GM12865 (cell line): ENCODE data around the gene TMTC2.

ENCODE experiments used
- DNase-seq: peaks from one replicate; pipeline ENCODE4 v3.0.0; 2010; ENCODE audit warnings: low read depth
- H3K4me3 ChIP-seq: 2 replicates; pipeline ENCODE4 v1.5.1; 2011; ENCODE audit warnings: mild to moderate bottlenecking, low read depth, low read length, control low read depth
- TF ChIP-seq, protein P1 (sequence below): IDR thresholded peaks from 2 replicates; pipeline ENCODE4 v1.5.1; 2011; ENCODE audit warnings: low read length, control low read depth, low read depth, inconsistent platforms; ENCODE audit not compliant: insufficient read depth; ENCODE audit errors: missing control alignments

TMTC2 gene

DNA sequence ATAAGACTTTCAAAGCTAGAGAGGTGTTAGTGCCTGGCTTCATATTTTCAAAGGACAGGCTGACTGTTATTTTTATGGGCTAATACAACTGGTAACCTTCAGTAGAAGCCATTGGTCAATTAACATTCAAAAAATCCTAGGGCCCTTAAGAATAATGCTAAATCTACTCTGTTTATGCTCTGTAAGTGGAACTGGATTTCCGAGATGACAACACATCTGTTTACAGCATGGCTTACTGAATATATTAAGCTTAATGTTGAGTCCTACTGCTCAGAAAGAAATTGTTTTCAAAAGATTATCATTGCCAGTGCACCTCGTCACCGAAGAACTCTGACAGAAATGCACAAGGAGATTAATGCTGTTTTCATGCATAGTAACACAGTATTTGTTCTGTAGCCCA, 239.9 kb downstream of the TMTC2 start:
- TF ChIP-seq, protein P1, sequence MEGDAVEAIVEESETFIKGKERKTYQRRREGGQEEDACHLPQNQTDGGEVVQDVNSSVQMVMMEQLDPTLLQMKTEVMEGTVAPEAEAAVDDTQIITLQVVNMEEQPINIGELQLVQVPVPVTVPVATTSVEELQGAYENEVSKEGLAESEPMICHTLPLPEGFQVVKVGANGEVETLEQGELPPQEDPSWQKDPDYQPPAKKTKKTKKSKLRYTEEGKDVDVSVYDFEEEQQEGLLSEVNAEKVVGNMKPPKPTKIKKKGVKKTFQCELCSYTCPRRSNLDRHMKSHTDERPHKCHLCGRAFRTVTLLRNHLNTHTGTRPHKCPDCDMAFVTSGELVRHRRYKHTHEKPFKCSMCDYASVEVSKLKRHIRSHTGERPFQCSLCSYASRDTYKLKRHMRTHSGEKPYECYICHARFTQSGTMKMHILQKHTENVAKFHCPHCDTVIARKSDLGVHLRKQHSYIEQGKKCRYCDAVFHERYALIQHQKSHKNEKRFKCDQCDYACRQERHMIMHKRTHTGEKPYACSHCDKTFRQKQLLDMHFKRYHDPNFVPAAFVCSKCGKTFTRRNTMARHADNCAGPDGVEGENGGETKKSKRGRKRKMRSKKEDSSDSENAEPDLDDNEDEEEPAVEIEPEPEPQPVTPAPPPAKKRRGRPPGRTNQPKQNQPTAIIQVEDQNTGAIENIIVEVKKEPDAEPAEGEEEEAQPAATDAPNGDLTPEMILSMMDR, result no peak
- H3K4me3 ChIP-seq, result no peak overlapping the region
- no peak for DNase-seq

DNA sequence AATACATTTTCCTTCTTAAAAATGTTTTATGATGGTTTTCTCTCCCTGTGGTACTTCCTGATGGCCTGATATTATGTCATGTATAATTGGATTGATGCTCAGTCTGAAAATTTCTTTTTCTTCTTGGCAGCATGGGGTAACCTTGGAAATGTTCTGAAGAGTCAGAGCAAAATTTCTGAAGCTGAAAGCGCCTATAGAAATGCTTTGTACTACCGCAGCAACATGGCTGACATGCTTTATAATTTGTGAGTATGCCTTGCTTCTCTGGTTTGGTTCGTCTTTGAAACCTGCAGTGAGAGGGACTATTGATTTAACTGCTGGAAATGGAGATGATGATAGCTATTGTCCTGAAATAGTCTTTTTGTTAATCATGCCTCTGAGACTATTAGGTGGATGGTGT, 243.6 kb downstream of the TMTC2 start:
- no peak for DNase-seq
- no peak overlapping the region for H3K4me3 ChIP-seq

DNA sequence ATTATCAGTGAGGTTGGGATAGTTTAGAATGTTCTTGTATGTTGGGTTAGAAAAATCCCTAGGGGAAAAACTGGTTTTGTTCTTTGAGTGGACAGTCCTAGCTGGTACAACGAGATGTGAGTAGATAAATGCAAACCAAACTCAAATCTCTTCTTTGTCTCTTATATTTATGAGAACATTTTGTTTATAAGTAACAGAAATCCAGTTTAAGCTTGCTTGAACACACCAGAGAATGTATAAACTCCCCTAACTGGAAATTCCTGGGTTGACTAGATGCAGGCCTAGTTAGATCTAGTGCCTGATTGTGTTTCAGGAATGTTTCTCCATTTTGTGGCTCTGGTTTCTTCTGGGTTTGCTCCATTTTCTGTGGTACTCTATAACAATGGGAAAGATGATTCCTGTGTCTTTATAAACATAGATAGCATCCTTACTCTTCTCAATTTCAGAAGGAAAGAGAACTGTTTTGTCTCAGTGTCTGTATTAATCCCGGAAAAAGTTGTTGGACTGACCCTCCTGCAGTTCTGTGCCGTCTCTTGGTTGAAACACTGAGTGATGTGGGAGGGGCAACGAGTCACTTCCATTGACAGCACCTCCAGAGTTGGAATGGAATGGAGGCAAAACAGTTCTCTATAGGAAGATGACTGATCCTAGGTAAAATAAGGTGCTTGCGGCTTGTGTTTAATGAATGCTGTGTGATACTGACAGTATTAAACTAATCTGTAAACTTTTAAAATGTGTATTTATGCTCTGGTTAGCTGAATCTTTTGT, 244.8 kb downstream of the TMTC2 start:
- H3K4me3 ChIP-seq, result no peak overlapping the region
- no peak for DNase-seq
- TF ChIP-seq, protein P1, result no peak

More for the DNA sequence above, 243.6 kb downstream of the TMTC2 start:
- TF ChIP-seq, protein P1, result no peak

DNA sequence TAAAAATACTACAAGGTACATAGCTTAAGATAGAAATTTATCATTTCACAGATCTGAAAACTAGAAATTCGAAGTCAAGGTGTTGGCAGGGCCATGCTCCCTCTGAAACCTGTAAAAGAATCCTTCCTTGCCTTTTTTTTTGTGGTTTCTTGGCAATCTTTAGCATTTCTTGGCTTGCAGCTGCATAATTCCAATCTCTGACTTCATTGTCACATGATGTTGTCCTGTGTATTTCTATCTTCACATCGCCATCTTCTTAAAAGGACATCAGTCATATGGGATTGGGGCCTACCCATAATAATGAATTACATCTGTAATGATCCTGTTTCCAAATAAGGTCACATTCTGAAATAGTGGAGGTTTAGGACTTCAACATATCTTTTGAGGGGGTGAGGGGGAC, 250.4 kb downstream of the TMTC2 start:
- TF ChIP-seq, protein P1, result no peak
- H3K4me3 ChIP-seq, result no peak overlapping the region
- no peak for DNase-seq

DNA sequence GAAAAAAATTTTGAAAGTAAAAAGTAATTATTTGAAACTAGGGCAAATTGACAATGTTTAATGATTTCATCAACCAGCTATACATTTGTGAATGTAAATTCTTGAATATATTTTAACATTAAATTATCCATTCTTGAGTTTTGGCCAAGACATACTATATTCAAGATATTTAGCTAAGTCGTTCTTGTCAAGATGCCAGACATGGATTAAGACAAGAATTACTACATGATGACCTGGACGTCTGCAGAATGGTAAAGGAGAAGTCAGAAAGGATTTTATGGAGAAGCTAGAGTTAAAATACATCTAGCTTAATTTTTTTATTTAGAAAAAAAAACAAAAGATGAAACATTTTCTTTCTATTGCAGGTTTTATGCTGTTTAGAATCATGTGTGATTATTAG, 255.8 kb downstream of the TMTC2 start:
- no peak for DNase-seq
- H3K4me3 ChIP-seq, result no peak overlapping the region
- TF ChIP-seq, protein P1, result no peak

DNA sequence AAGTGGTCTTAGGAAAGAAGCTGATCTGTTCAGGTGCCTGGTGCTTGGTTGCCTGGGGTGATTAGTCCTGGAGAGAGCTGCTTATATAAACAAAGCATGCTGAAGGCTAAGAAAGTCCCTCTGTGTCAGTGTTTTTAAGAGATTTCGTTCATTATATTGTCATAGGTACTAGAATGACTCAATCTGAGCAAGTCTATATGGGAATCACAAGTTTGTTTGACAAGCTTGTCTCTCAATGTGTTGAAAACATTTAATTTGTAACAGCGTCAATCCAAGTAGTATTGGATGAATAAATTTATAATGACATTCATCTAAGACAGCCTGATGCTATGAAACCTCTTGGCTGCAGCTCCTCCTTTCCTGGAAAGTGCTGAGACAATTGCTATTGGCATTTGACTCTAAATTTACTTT, 256.3 kb downstream of the TMTC2 start:
- no peak overlapping the region for H3K4me3 ChIP-seq
- TF ChIP-seq, protein P1, result no peak
- peak; percentile 26 for DNase-seq

DNA sequence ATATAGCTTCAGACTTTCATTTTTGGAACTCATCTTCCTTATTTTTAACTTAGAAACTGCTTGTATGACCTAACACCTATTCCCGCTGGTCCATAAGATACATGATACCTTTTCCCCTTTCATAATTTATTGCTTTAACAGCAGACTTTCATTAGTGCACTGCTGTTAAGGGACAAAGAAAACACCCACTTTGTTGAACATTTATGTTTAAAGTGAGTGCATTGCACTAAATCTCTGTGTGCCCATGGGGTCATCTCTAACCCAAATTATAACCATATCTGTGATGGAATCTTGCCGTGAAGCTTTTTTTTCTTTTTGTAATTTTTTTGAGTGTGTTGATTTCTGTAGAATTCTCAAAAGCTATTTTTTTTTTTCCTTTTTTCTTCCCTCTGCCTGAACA, 261.8 kb downstream of the TMTC2 start:
- TF ChIP-seq, protein P1, result no peak
- no peak overlapping the region for H3K4me3 ChIP-seq
- no peak for DNase-seq
